Fibroblast of pulmonary artery (primary cell): ENCODE measurements around the gene ASCC3.

Experiments
- DNase-seq: peaks from one replicate; pipeline ENCODE4 v3.0.0-alpha.2; 2010; ENCODE audit warnings: low read depth
- H3K4me3 ChIP-seq: replicated peaks from 2 replicates; pipeline ENCODE4 v1.5.1; 2011; ENCODE audit warnings: low read depth, mild to moderate bottlenecking, control low read depth, low read length, moderate library complexity
- CTCF ChIP-seq: IDR thresholded peaks from 2 replicates; pipeline ENCODE4 v1.5.1; 2011; ENCODE audit warnings: mild to moderate bottlenecking, control low read depth, low read length, inconsistent platforms; ENCODE audit errors: missing control alignments

Gene ASCC3

GRCh38 chr6:100691972-100692371 lies 189.2 kb downstream of the ASCC3 start:
- H3K4me3 ChIP-seq = no peak overlapping the region
- DNase-seq = no peak
- TF ChIP-seq CTCF = no peak

- H3K4me3 ChIP-seq = no peak overlapping the region
- DNase-seq = no peak
- no peak for TF ChIP-seq CTCF
These were observed 194.9 kb downstream of the ASCC3 start for GRCh38 chr6:100686216-100686615.

- DNase-seq = no peak
- no peak overlapping the region for H3K4me3 ChIP-seq
- TF ChIP-seq CTCF = no peak
These were observed 195.4 kb downstream of the ASCC3 start for GRCh38 chr6:100685747-100686146.

GRCh38 chr6:100680163-100680562 lies 201.0 kb downstream of the ASCC3 start:
- H3K4me3 ChIP-seq = no peak overlapping the region
- TF ChIP-seq CTCF = no peak
- DNase-seq = no peak

GRCh38 chr6:100678027-100678426 lies 203.1 kb downstream of the ASCC3 start:
- DNase-seq = peak; percentile 44
- no peak overlapping the region for H3K4me3 ChIP-seq
- peak; percentile 2 for TF ChIP-seq CTCF

- DNase-seq = no peak
- TF ChIP-seq CTCF = no peak
- H3K4me3 ChIP-seq = no peak overlapping the region
These were observed 203.9 kb downstream of the ASCC3 start for GRCh38 chr6:100677240-100677639.

GRCh38 chr6:100673641-100674040 lies 207.5 kb downstream of the ASCC3 start:
- H3K4me3 ChIP-seq = no peak overlapping the region
- no peak for DNase-seq
- no peak for TF ChIP-seq CTCF
